ENCODE results near the gene CACTIN.
"Not testable (repeated sequence)": the region's sequence is repeated elsewhere in the genome, so short reads cannot be mapped to it uniquely, and the experiment has no call there.

The CACTIN gene

GRCh38 chr19:3584036-3584802, 42.4 kb downstream of the CACTIN start:
- not testable (repeated sequence) for DNase-seq

GRCh38 chr19:3581792-3582191, 44.8 kb downstream of the CACTIN start:
- not testable (repeated sequence) for DNase-seq

GRCh38 chr19:3580156-3580934, 46.2 kb downstream of the CACTIN start:
- no peak for DNase-seq

- DNase-seq = no peak
These were observed 48.2 kb downstream of the CACTIN start for GRCh38 chr19:3578390-3578789.

GRCh38 chr19:3577723-3578344, 48.8 kb downstream of the CACTIN start:
- DNase-seq = no peak

GRCh38 chr19:3576696-3577443, 49.7 kb downstream of the CACTIN start:
- DNase-seq = no peak

- no peak for DNase-seq
These were observed 50.5 kb downstream of the CACTIN start for GRCh38 chr19:3575949-3576673.

- DNase-seq = no peak
These were observed 51.3 kb downstream of the CACTIN start for GRCh38 chr19:3575260-3575741.

GRCh38 chr19:3573858-3574637, 52.5 kb downstream of the CACTIN start:
- DNase-seq = peak; percentile 80 to 93

- DNase-seq = no peak
These were observed 53.3 kb downstream of the CACTIN start for GRCh38 chr19:3573162-3573857.

- no peak for DNase-seq
These were observed 53.8 kb downstream of the CACTIN start, which contains the start of gene HMG20B for GRCh38 chr19:3572855-3573161. HMG20B (plus strand) TSS chr19:3572944; CDS start chr19:3573310, 366 bp downstream.

GRCh38 chr19:3572132-3572854, 54.3 kb downstream of the CACTIN start:
- peak; percentile 97 to 99 for DNase-seq

GRCh38 chr19:3570606-3571011, 56.0 kb downstream of the CACTIN start:
- DNase-seq = no peak

- DNase-seq = not testable (repeated sequence)
These were observed 56.5 kb downstream of the CACTIN start for GRCh38 chr19:3570042-3570441.

- no peak for DNase-seq
These were observed 61.5 kb downstream of the CACTIN start for GRCh38 chr19:3565139-3565538.

- no peak for DNase-seq
These were observed 62.7 kb downstream of the CACTIN start for GRCh38 chr19:3563709-3564524.
